HEK293 (cell line): ENCODE measurements around the gene GLCE.

Experiments used
- CTCF ChIA-PET: fragments of 350-600 bp; formaldehyde crosslinking; extraction: SDS; loops from one replicate; lab custom pipeline; 2021; ENCODE audit warnings: antibody characterized with exemption; lab: Yijun Ruan, JAX
- POLR2A ChIA-PET: fragments of 300-600 bp; formaldehyde crosslinking; extraction: SDS; loops from one replicate; lab custom pipeline; 2020; ENCODE audit warnings: antibody characterized with exemption, inconsistent platforms; lab: Yijun Ruan, JAX
- H3K27ac ChIP-seq: fragments of 200-500 bp; sonication (Bioruptor generic); 2 replicates; pipeline ENCODE4 v1.5.1; 2014; ENCODE audit warnings: low read depth, low read length, control low read depth, inconsistent platforms; ENCODE audit errors: extremely low read depth
- H3K36me3 ChIP-seq, 2 experiments: fragments of 200-500 bp in 1 of 2; sonication (Bioruptor generic) in 1 of 2; 1 replicate in 1 of 2; 2 replicates in 1 of 2; pipeline ENCODE4 v1.5.1; 2014 to 2017; ENCODE audit warnings: inconsistent platforms in 2 of 2, low read length in 2 of 2; ENCODE audit not compliant: control insufficient read depth in 2 of 2, insufficient read depth in 1 of 2
- H3K4me1 ChIP-seq: fragments of 200-500 bp; sonication (Bioruptor generic); 2 replicates; pipeline ENCODE4 v1.5.1; 2014; ENCODE audit warnings: mild to moderate bottlenecking, low read length, inconsistent platforms; ENCODE audit not compliant: control insufficient read depth, insufficient read depth
- H3K4me3 ChIP-seq: 2 replicates; pipeline ENCODE4 v1.5.1; 2011; ENCODE audit warnings: low read depth, mild to moderate bottlenecking, control low read depth, low read length, moderate library complexity
- H3K9me3 ChIP-seq: fragments of 200-500 bp; sonication (Bioruptor generic); 2 replicates; pipeline ENCODE4 v1.5.1; 2014; ENCODE audit warnings: low read depth, low read length, inconsistent platforms; ENCODE audit not compliant: control insufficient read depth, insufficient read depth
- BCL6B ChIP-seq: fragments of 450-650 bp; formaldehyde crosslinking; IDR thresholded peaks from 2 replicates; pipeline ENCODE4 v1.5.1; 2017; ENCODE audit warnings: missing biosample characterization, missing genetic modification characterization
- FEZF1 ChIP-seq: fragments of 450-650 bp; formaldehyde crosslinking; IDR thresholded peaks from 2 replicates; pipeline ENCODE4 v1.5.1; 2016; ENCODE audit warnings: missing biosample characterization, missing genetic modification characterization
- GLIS1 ChIP-seq: fragments of 450-650 bp; formaldehyde crosslinking; IDR thresholded peaks from 2 replicates; pipeline ENCODE4 v1.5.1; 2016; ENCODE audit warnings: missing biosample characterization, missing genetic modification characterization
- INSM2 ChIP-seq: fragments of 450-650 bp; formaldehyde crosslinking; IDR thresholded peaks from 2 replicates; pipeline ENCODE4 v1.5.1; 2016; ENCODE audit warnings: missing biosample characterization, missing genetic modification characterization
- KLF17 ChIP-seq: fragments of 450-650 bp; formaldehyde crosslinking; IDR thresholded peaks from 2 replicates; pipeline ENCODE4 v1.5.1; 2016; ENCODE audit warnings: missing biosample characterization, missing genetic modification characterization
- OVOL3 ChIP-seq: fragments of 450-650 bp; formaldehyde crosslinking; IDR thresholded peaks from 2 replicates; pipeline ENCODE4 v1.5.1; 2016; ENCODE audit warnings: missing biosample characterization, missing genetic modification characterization
- SALL2 ChIP-seq: fragments of 450-650 bp; formaldehyde crosslinking; IDR thresholded peaks from 2 replicates; pipeline ENCODE4 v1.5.0; 2017; ENCODE audit warnings: missing biosample characterization, mild to moderate bottlenecking, missing genetic modification characterization, borderline replicate concordance
- SCRT1 ChIP-seq: fragments of 450-650 bp; formaldehyde crosslinking; IDR thresholded peaks from 2 replicates; pipeline ENCODE4 v1.5.1; 2016; ENCODE audit warnings: missing biosample characterization, missing genetic modification characterization, borderline replicate concordance
- SCRT2 ChIP-seq: fragments of 450-650 bp; formaldehyde crosslinking; IDR thresholded peaks from 2 replicates; pipeline ENCODE4 v1.5.1; 2016; ENCODE audit warnings: missing biosample characterization, missing genetic modification characterization
- WT1 ChIP-seq: fragments of 450-650 bp; formaldehyde crosslinking; IDR thresholded peaks from 2 replicates; pipeline ENCODE4 v1.5.1; 2016; ENCODE audit warnings: missing biosample characterization, missing genetic modification characterization
- ZBTB20 ChIP-seq: fragments of 450-650 bp; formaldehyde crosslinking; IDR thresholded peaks from 2 replicates; pipeline ENCODE4 v1.5.1; 2016; ENCODE audit warnings: missing biosample characterization, missing genetic modification characterization
- ZBTB26 ChIP-seq: fragments of 450-650 bp; formaldehyde crosslinking; optimal IDR thresholded peaks from 2 replicates; pipeline ENCODE3; 2016; ENCODE audit warnings: missing biosample characterization, mild to moderate bottlenecking, missing genetic modification characterization
- ZFP37 ChIP-seq: fragments of 450-650 bp; formaldehyde crosslinking; IDR thresholded peaks from 2 replicates; pipeline ENCODE4 v1.5.1; 2016; ENCODE audit warnings: missing biosample characterization, missing genetic modification characterization
- ZIC2 ChIP-seq: fragments of 450-650 bp; formaldehyde crosslinking; IDR thresholded peaks from 2 replicates; pipeline ENCODE4 v1.5.1; 2016; ENCODE audit warnings: missing biosample characterization, missing genetic modification characterization
- ZNF138 ChIP-seq: fragments of 450-650 bp; formaldehyde crosslinking; IDR thresholded peaks from 2 replicates; pipeline ENCODE4 v1.5.1; 2016; ENCODE audit warnings: missing biosample characterization, missing genetic modification characterization, borderline replicate concordance
- ZNF335 ChIP-seq: fragments of 450-650 bp; formaldehyde crosslinking; conservative IDR thresholded peaks from 2 replicates; pipeline ENCODE4 v1.5.1; 2016; ENCODE audit warnings: missing biosample characterization, missing genetic modification characterization
- ZNF571 ChIP-seq: fragments of 450-650 bp; formaldehyde crosslinking; IDR thresholded peaks from 2 replicates; pipeline ENCODE4 v1.5.0; 2017; ENCODE audit warnings: missing biosample characterization, missing genetic modification characterization
- ZNF610 ChIP-seq: fragments of 450-650 bp; formaldehyde crosslinking; IDR thresholded peaks from 2 replicates; pipeline ENCODE4 v1.5.1; 2016; ENCODE audit warnings: missing biosample characterization, missing genetic modification characterization, borderline replicate concordance
- ZNF704 ChIP-seq: fragments of 450-650 bp; formaldehyde crosslinking; IDR thresholded peaks from 2 replicates; pipeline ENCODE4 v1.5.1; 2016; ENCODE audit warnings: missing biosample characterization, missing genetic modification characterization
- ZNF830 ChIP-seq: fragments of 450-650 bp; IDR thresholded peaks from 2 replicates; pipeline ENCODE4 v1.5.0; 2018; ENCODE audit warnings: missing biosample characterization, missing genetic modification characterization, low read depth, mild to moderate bottlenecking, moderate library complexity
- ZSCAN23 ChIP-seq: fragments of 450-650 bp; formaldehyde crosslinking; IDR thresholded peaks from 2 replicates; pipeline ENCODE4 v1.5.1; 2016; ENCODE audit warnings: missing biosample characterization, missing genetic modification characterization
- ZSCAN5A ChIP-seq: fragments of 450-650 bp; formaldehyde crosslinking; IDR thresholded peaks from 2 replicates; pipeline ENCODE4 v1.5.1; 2016; ENCODE audit warnings: missing biosample characterization, missing genetic modification characterization

Gene GLCE

GRCh38 chr15:69119683-69120395, 40.6 kb upstream of the GLCE start:
- peak; percentile 76 for TF ChIP-seq GLIS1
- no peak for TF ChIP-seq SALL2 (tag by site-specific recombination)
- TF ChIP-seq ZIC2 (tag by site-specific recombination), result peak; percentile 67
- peak; percentile 72 for TF ChIP-seq WT1
- Histone ChIP-seq H3K4me3 (no peak overlapping the region), H3K36me3 (no peaks in the 10 kb centered on the region), H3K4me1 (no peaks in the 10 kb centered on the region; the same call in 1 of the 2 replicates), H3K9me3 (no peaks in the 10 kb centered on the region), H3K27ac (no peak overlapping the region)
- ChIA-PET CTCF (interaction anchor here (1.4 kb wide), 1 partner anchor 61 kb away, joined by 5 read pairs; no protein-coding TSS in a partner anchor), POLR2A (no interaction called here)

- no peak overlapping the region for H3K27ac ChIP-seq
- TF ChIP-seq SCRT2 (tag by site-specific recombination) (peak; percentile 89), SCRT1 (tag by site-specific recombination) (peak; percentile 46; the same call in 1 of the 2 replicates), ZNF138 (no peak)
- TF ChIP-seq, all 188 proteins: peak for 2
- Histone ChIP-seq H3K4me1 (peaks cover 1% of the 10 kb centered on the region), H3K9me3 (no peaks in the 10 kb centered on the region), H3K36me3 (no peaks in the 10 kb centered on the region), H3K4me3 (no peak overlapping the region)
- POLR2A ChIA-PET, result interaction anchor here (0.7 kb wide), 1 partner anchor 12 kb away, joined by 4 read pairs; no protein-coding TSS in a partner anchor
- CTCF ChIA-PET, result interaction anchor here (0.5 kb wide), 1 partner anchor 19 kb away, joined by 3 read pairs; no protein-coding TSS in a partner anchor
These were observed 39.7 kb upstream of the GLCE start for GRCh38 chr15:69120732-69121131.

- H3K36me3 ChIP-seq, result no peaks in the 10 kb centered on the region
- ChIA-PET CTCF (interaction anchor here (0.5 to 1.3 kb wide), 2 partner anchors 19 to 20 kb away, joined by 3 read pairs; no protein-coding TSS in a partner anchor), POLR2A (interaction anchor here (0.7 kb wide), 1 partner anchor 13 kb away, joined by 4 read pairs; no protein-coding TSS in a partner anchor)
- no peak overlapping the region for H3K4me3 ChIP-seq
- H3K27ac ChIP-seq, result no peak overlapping the region
- H3K9me3 ChIP-seq, result no peaks in the 10 kb centered on the region
- peaks cover 7% of the 10 kb centered on the region for H3K4me1 ChIP-seq
- TF ChIP-seq ZSCAN23 (tag by site-specific recombination), result no peak
- no peak for TF ChIP-seq ZFP37 (tag by site-specific recombination)
- TF ChIP-seq OVOL3 (tag by site-specific recombination), result no peak
- TF ChIP-seq ZNF335, result no peak
- TF ChIP-seq ZNF704, result no peak
- no peak for TF ChIP-seq KLF17 (tag by site-specific recombination)
- peak; percentile 59; the same call in 1 of the 2 replicates for TF ChIP-seq FEZF1 (tag by site-specific recombination)
- no peak for TF ChIP-seq INSM2 (tag by site-specific recombination)
- no peak for TF ChIP-seq ZNF610 (tag by site-specific recombination)
- no peak for TF ChIP-seq ZBTB20 (tag by site-specific recombination)
- no peak for TF ChIP-seq ZBTB26 (tag by site-specific recombination)
- no peak for TF ChIP-seq ZSCAN5A
- TF ChIP-seq ZNF830 (tag by site-specific recombination), result no peak
- 0 out of 2 replicates have a peak, but pooled peaks have one; percentile 60 for TF ChIP-seq ZNF571
- TF ChIP-seq BCL6B (tag by site-specific recombination), result peak; percentile 21; the same call in 1 of the 2 replicates
These were observed 39.1 kb upstream of the GLCE start for GRCh38 chr15:69121198-69121828.
